ENCODE measurements around the gene DCAF11. TPM values are rescaled to one million over a fixed set of nuclear protein-coding genes. Genes with fewer than 3 reads are reported as not detected.
A peak's percentile ranks its signal among the peaks of the same experiment; 100 is the strongest.

Gene DCAF11
- total and polyA plus RNA-seq, 2 of the 13 experiments (the other 11 are each of a cell fraction or from before 2014, with no cell fraction given) = 150 to 257 TPM

DNA sequence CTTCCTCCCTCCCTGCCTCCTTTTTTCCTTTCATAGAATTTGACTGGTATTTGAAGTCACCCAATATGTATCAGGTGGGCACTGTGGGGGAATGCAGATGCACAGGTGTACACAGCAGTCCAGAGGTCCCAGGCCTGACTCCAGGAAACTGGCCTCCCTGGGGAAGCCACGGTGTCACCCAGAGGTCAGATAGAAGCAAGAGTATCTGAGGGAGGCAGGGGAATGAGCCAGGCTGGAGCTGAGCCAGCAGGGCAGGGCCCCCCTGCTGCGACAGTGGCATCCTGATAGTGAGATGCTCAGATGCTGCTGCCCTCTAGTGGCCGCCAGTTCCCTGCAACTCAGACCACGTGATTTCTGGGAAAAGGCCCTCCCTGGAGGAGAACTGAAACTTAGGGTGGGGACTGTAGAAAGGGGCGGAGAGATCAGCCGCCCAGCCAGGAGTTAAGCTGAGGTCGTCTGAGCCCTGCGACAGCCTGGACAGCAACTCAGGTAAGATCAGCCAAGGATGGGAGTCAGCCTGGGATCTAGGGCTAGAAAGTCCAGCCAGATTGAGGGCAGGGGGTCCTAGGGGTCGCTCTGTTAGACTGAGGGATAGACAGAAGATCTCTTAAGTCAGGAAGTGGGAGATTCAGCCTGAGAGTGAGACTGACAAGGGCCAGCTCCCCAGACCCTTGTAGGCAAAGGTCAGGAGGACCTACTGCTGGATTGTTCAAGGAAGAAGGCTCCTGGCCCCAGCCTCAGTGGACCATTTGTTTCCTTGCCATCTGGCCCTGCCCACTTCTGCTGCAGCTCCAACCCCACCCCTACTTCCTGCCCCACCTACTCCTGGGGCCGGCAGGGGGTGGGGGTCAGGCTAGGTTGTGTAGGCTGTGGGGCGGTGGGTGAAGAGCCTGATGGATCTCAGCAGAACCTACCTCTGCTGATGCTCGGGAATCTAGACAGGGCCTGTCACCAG is 46.5 kb downstream of the DCAF11 start, which contains the start of gene IRF9 (continued):
- TF ChIP-seq, protein P1, sequence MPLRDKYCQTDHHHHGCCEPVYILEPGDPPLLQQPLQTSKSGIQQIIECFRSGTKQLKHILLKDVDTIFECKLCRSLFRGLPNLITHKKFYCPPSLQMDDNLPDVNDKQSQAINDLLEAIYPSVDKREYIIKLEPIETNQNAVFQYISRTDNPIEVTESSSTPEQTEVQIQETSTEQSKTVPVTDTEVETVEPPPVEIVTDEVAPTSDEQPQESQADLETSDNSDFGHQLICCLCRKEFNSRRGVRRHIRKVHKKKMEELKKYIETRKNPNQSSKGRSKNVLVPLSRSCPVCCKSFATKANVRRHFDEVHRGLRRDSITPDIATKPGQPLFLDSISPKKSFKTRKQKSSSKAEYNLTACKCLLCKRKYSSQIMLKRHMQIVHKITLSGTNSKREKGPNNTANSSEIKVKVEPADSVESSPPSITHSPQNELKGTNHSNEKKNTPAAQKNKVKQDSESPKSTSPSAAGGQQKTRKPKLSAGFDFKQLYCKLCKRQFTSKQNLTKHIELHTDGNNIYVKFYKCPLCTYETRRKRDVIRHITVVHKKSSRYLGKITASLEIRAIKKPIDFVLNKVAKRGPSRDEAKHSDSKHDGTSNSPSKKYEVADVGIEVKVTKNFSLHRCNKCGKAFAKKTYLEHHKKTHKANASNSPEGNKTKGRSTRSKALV (CRISPR knock-in tag; IDR thresholded peaks at IDR 0.05) = peak; percentile 83; the same call in 1 of the 2 replicates
- TF ChIP-seq, protein P2, sequence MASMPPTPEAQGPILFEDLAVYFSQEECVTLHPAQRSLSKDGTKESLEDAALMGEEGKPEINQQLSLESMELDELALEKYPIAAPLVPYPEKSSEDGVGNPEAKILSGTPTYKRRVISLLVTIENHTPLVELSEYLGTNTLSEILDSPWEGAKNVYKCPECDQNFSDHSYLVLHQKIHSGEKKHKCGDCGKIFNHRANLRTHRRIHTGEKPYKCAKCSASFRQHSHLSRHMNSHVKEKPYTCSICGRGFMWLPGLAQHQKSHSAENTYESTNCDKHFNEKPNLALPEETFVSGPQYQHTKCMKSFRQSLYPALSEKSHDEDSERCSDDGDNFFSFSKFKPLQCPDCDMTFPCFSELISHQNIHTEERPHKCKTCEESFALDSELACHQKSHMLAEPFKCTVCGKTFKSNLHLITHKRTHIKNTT (CRISPR knock-in tag; IDR thresholded peaks at IDR 0.05) = 0 out of 2 replicates have a peak, but pooled peaks have one; percentile 6
- TF ChIP-seq PCBP2 (optimal IDR thresholded peaks at IDR 0.05; ENCODE audit: low read depth, low read length, poor library complexity, severe bottlenecking) = no peak
- peak; percentile 17; the same call in 1 of the 2 replicates for TF ChIP-seq RFX5 (IDR thresholded peaks at IDR 0.05; ENCODE audit: low read depth, low read length)
- peak; percentile 92 for TF ChIP-seq ASH2L (IDR thresholded peaks at IDR 0.05; ENCODE audit: insufficient read length, low read depth, low read length)
- peak; percentile 79; the same call in 1 of the 2 replicates for TF ChIP-seq HES4 (CRISPR knock-in tag; IDR thresholded peaks at IDR 0.05; ENCODE audit: borderline replicate concordance)
- TF ChIP-seq POGK (CRISPR knock-in tag; conservative IDR thresholded peaks at IDR 0.05) = peak; percentile 95; the same call in 1 of the 2 replicates
- peak; percentile 99 for TF ChIP-seq ZNF781 (CRISPR knock-in tag; IDR thresholded peaks at IDR 0.05; ENCODE audit: borderline replicate concordance, not compliant biosample characterization)
- no peak for TF ChIP-seq GABPA (IDR thresholded peaks at IDR 0.05; ENCODE audit: low read depth, low read length)
- peak; percentile 84 for TF ChIP-seq GABPA (CRISPR knock-in tag; IDR thresholded peaks at IDR 0.05; ENCODE audit: low read depth)
- TF ChIP-seq, protein P3, sequence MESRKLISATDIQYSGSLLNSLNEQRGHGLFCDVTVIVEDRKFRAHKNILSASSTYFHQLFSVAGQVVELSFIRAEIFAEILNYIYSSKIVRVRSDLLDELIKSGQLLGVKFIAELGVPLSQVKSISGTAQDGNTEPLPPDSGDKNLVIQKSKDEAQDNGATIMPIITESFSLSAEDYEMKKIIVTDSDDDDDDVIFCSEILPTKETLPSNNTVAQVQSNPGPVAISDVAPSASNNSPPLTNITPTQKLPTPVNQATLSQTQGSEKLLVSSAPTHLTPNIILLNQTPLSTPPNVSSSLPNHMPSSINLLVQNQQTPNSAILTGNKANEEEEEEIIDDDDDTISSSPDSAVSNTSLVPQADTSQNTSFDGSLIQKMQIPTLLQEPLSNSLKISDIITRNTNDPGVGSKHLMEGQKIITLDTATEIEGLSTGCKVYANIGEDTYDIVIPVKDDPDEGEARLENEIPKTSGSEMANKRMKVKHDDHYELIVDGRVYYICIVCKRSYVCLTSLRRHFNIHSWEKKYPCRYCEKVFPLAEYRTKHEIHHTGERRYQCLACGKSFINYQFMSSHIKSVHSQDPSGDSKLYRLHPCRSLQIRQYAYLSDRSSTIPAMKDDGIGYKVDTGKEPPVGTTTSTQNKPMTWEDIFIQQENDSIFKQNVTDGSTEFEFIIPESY (CRISPR knock-in tag; IDR thresholded peaks at IDR 0.05) = peak; percentile 97
- TF ChIP-seq PATZ1 (CRISPR knock-in tag; IDR thresholded peaks at IDR 0.05) = peak; percentile 100
- peak; percentile 89 for TF ChIP-seq ZC3H4 (CRISPR knock-in tag; IDR thresholded peaks at IDR 0.05; ENCODE audit: borderline replicate concordance)
- TF ChIP-seq ZNF12 (CRISPR knock-in tag; IDR thresholded peaks at IDR 0.05) = peak; percentile 70; the same call in 1 of the 2 replicates
- peak in 1 of 2 experiments; percentile 100; a peak in 2 of 4 replicates for TF ChIP-seq KLF16 (CRISPR knock-in tag; IDR thresholded peaks at IDR 0.05)
- TF ChIP-seq SP5 (CRISPR knock-in tag; IDR thresholded peaks at IDR 0.05; ENCODE audit: borderline replicate concordance, low read depth) = peak; percentile 97
- no peak for TF ChIP-seq ZNF562 (CRISPR knock-in tag; IDR thresholded peaks at IDR 0.05; ENCODE audit: borderline replicate concordance)
- TF ChIP-seq PCBP1 (IDR thresholded peaks at IDR 0.05; ENCODE audit: borderline replicate concordance, low read depth, low read length) = peak; percentile 84; the same call in 1 of the 2 replicates
